ENCODE results near the gene TRPM2.

TRPM2 gene

GRCh38 chr21:44322621-44323325 lies 30.6 kb upstream of the TRPM2 start:
- no peak for DNase-seq

GRCh38 chr21:44323591-44323990 lies 29.8 kb upstream of the TRPM2 start:
- DNase-seq = no peak

GRCh38 chr21:44324106-44324853 lies 29.1 kb upstream of the TRPM2 start:
- no peak for DNase-seq

GRCh38 chr21:44324854-44325107 lies 28.6 kb upstream of the TRPM2 start:
- no peak for DNase-seq

- DNase-seq = no peak
Measured at GRCh38 chr21:44325386-44326271, 27.8 kb upstream of the TRPM2 start.

GRCh38 chr21:44326272-44326647 lies 27.2 kb upstream of the TRPM2 start:
- no peak for DNase-seq

GRCh38 chr21:44326716-44327602 lies 26.5 kb upstream of the TRPM2 start:
- DNase-seq = no peak

- DNase-seq = no peak
Measured at GRCh38 chr21:44327603-44327974, 25.8 kb upstream of the TRPM2 start.

- no peak for DNase-seq
Measured at GRCh38 chr21:44328242-44328895, 25.1 kb upstream of the TRPM2 start.

- peak; percentile 48 to 52 for DNase-seq
Measured at GRCh38 chr21:44329086-44329889, 24.1 kb upstream of the TRPM2 start.

- DNase-seq = no peak
Measured at GRCh38 chr21:44329971-44330681, 23.3 kb upstream of the TRPM2 start.

- no peak for DNase-seq
Measured at GRCh38 chr21:44330698-44331097, 22.7 kb upstream of the TRPM2 start.

GRCh38 chr21:44331209-44331608 lies 22.2 kb upstream of the TRPM2 start:
- no peak for DNase-seq

GRCh38 chr21:44331650-44332307 lies 21.6 kb upstream of the TRPM2 start:
- DNase-seq = no peak

GRCh38 chr21:44332383-44332782 lies 21.0 kb upstream of the TRPM2 start:
- DNase-seq = no peak

- DNase-seq = no peak
Measured at GRCh38 chr21:44332965-44333364, 20.5 kb upstream of the TRPM2 start.

- no peak for DNase-seq
Measured at GRCh38 chr21:44333509-44334328, 19.7 kb upstream of the TRPM2 start.

- DNase-seq = no peak
Measured at GRCh38 chr21:44334329-44335030, 18.9 kb upstream of the TRPM2 start.
